Measurements from ENCODE around the gene UHRF2. TPM values are rescaled to one million over a fixed set of nuclear protein-coding genes. Genes with fewer than 3 reads are reported as not detected.

UHRF2 gene
- total RNA-seq, 2 experiments from 2014 or later, result 141 to 149 TPM

GRCh38 chr9:6501526-6502210, 88.7 kb downstream of the UHRF2 start:
- Mint-ChIP-seq H3K4me1 (ENCODE audit: low read depth) (no peaks in the 10 kb centered on the region), H3K9me3 (no peaks in the 10 kb centered on the region), H3K4me3 (no peak overlapping the region), H3K36me3 (ENCODE audit: low read depth) (peaks cover 92% of the 10 kb centered on the region), H3K27ac (peak overlapping the region; percentile 10), H3K27me3 (no peaks in the 10 kb centered on the region)
- ATAC-seq (ENCODE audit: poor library complexity), result no peak
- no peak for DNase-seq
- Histone ChIP-seq H3K27ac (ENCODE audit: low read depth in 1 of 2, low read length in 2 of 2) (no peak overlapping the region), H3K36me3 (ENCODE audit: insufficient read depth, low read length) (peaks cover 77% of the 10 kb centered on the region), H3K4me1 (ENCODE audit: insufficient read depth, low read length) (no peaks in the 10 kb centered on the region), H3K9me3 (ENCODE audit: control insufficient read depth in 1 of 2, insufficient read depth in 1 of 2, low read length in 2 of 2) (no peaks in the 10 kb centered on the region), H3K4me3 (ENCODE audit: low read length) (no peak overlapping the region), H3K27me3 (ENCODE audit: control insufficient read depth in 1 of 2, insufficient read depth in 2 of 2, low read length in 2 of 2) (no peaks in the 10 kb centered on the region)
- CTCF ChIA-PET, result no interaction called here
- TF ChIP-seq CTCF (IDR thresholded peaks at IDR 0.05), result no peak
- POLR2A ChIA-PET, result no interaction called here
- intact Hi-C loops (cut with DNase I, micrococcal nuclease), result no loop called here

GRCh38 chr9:6502399-6502798, 89.4 kb downstream of the UHRF2 start:
- Histone ChIP-seq H3K27me3 (ENCODE audit: control insufficient read depth in 1 of 2, insufficient read depth in 2 of 2, low read length in 2 of 2) (no peaks in the 10 kb centered on the region), H3K27ac (ENCODE audit: low read depth in 1 of 2, low read length in 2 of 2) (no peak overlapping the region), H3K9me3 (ENCODE audit: control insufficient read depth in 1 of 2, insufficient read depth in 1 of 2, low read length in 2 of 2) (no peaks in the 10 kb centered on the region), H3K4me3 (ENCODE audit: low read length) (no peak overlapping the region), H3K36me3 (ENCODE audit: insufficient read depth, low read length) (peaks cover 71% of the 10 kb centered on the region), H3K4me1 (ENCODE audit: insufficient read depth, low read length) (no peaks in the 10 kb centered on the region)
- Mint-ChIP-seq H3K4me1 (ENCODE audit: low read depth) (no peaks in the 10 kb centered on the region), H3K4me3 (no peak overlapping the region), H3K36me3 (ENCODE audit: low read depth) (peaks cover 90% of the 10 kb centered on the region), H3K27me3 (no peaks in the 10 kb centered on the region), H3K9me3 (no peaks in the 10 kb centered on the region), H3K27ac (peak overlapping the region; percentile 10)
- no peak for TF ChIP-seq CTCF (IDR thresholded peaks at IDR 0.05)
- POLR2A ChIA-PET, result no interaction called here
- DNase-seq (no peak), ATAC-seq (ENCODE audit: poor library complexity) (no peak)
- intact Hi-C loops (cut with DNase I, micrococcal nuclease), result no loop called here
- CTCF ChIA-PET, result no interaction called here

- no peak for DNase-seq
- ATAC-seq (ENCODE audit: poor library complexity), result no peak
- intact Hi-C loops (cut with DNase I, micrococcal nuclease), result no loop called here
- Mint-ChIP-seq H3K36me3 (ENCODE audit: low read depth) (peaks cover 72% of the 10 kb centered on the region), H3K9me3 (no peaks in the 10 kb centered on the region), H3K4me1 (ENCODE audit: low read depth) (no peaks in the 10 kb centered on the region), H3K4me3 (no peak overlapping the region), H3K27ac (peak overlapping the region; percentile 21), H3K27me3 (no peaks in the 10 kb centered on the region)
- Histone ChIP-seq H3K36me3 (ENCODE audit: insufficient read depth, low read length) (peaks cover 43% of the 10 kb centered on the region), H3K27me3 (ENCODE audit: control insufficient read depth in 1 of 2, insufficient read depth in 2 of 2, low read length in 2 of 2) (no peaks in the 10 kb centered on the region), H3K4me3 (ENCODE audit: low read length) (no peak overlapping the region), H3K9me3 (ENCODE audit: control insufficient read depth in 1 of 2, insufficient read depth in 1 of 2, low read length in 2 of 2) (no peaks in the 10 kb centered on the region), H3K4me1 (ENCODE audit: insufficient read depth, low read length) (no peaks in the 10 kb centered on the region), H3K27ac (ENCODE audit: low read depth in 1 of 2, low read length in 2 of 2) (no peak overlapping the region)
- ChIA-PET CTCF (no interaction called here), POLR2A (interaction anchor here (0.9 to 1.6 kb wide), 2 partner anchors 93 to 251 kb away, joined by 3 to 4 read pairs; partner anchors contain the start of gene KDM4C)
- TF ChIP-seq CTCF (IDR thresholded peaks at IDR 0.05), result no peak
Measured at GRCh38 chr9:6506571-6506970, 93.6 kb downstream of the UHRF2 start.
